Epithelial cell of proximal tubule (primary cell): Measurements from ENCODE around the gene C1orf35. TPM values are rescaled to one million over a fixed set of nuclear protein-coding genes. Genes with fewer than 3 reads are reported as not detected.
A peak's percentile ranks its signal among the peaks of the same experiment; 100 is the strongest.

Experiments used
- DNase-seq: peaks from one replicate; pipeline ENCODE4 v3.0.0-alpha.2; 2011; ENCODE audit warnings: low read depth
- H3K4me3 ChIP-seq: 2 replicates; pipeline ENCODE4 v1.5.1; 2011; ENCODE audit warnings: low read depth, mild to moderate bottlenecking, low read length
- total RNA-seq: library from RNA; depleted of rRNA; stranded (reverse); fragments of >200 nt; gene quantifications from 2 replicates; pipeline ENCODE4 v1.2.3, GENCODE V29; 2015
- TF ChIP-seq, protein P1 (sequence below): conservative IDR thresholded peaks from 2 replicates; pipeline ENCODE4 v1.5.1; 2012; ENCODE audit warnings: low read depth, mild to moderate bottlenecking, low read length

The C1orf35 gene
- total RNA-seq, 1 donor from 2014 or later = 23.8 TPM

DNA sequence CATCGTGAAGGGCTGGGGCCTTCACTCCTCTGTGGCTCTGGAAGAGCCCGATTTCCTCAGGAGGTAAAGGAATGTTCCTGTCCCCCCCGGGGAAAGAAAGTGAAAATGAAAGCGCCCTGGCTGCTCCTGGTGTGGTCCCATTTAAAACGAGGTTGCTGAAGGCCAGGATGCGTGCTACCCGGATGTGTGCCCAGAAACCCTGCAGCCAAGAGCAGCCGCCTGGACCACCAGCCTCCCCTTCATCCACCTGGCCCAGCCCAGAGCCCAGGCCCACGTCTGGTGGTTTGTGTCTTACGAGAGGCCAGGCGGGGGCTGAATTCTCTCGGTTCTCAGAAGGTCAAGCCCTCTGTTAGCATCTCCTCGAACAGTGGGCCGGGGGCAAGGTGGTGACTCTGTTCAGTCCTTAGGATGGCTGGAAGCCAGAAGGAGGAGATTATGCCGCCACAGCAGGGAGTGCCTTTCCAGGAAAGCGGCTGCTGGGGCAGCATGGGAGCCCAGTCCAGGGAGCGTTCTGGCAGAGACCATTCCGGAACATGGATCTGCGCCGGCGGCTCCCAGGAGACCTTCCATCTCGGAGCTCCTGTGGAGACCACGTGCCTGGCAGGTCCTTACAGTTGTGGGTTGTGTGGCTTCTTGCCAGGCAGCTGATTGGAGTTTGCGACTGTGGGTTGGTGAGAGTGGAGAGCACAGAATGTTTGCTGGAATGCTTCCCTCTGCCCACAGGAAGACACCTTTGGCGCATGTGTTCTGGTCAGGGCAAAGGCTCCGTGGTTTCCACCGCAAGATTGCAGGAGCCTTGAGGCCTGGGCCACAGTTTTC lies 38.3 kb upstream of the C1orf35 start:
- no peak for DNase-seq
- peak overlapping the region; percentile 63 for H3K4me3 ChIP-seq
- TF ChIP-seq, protein P1, sequence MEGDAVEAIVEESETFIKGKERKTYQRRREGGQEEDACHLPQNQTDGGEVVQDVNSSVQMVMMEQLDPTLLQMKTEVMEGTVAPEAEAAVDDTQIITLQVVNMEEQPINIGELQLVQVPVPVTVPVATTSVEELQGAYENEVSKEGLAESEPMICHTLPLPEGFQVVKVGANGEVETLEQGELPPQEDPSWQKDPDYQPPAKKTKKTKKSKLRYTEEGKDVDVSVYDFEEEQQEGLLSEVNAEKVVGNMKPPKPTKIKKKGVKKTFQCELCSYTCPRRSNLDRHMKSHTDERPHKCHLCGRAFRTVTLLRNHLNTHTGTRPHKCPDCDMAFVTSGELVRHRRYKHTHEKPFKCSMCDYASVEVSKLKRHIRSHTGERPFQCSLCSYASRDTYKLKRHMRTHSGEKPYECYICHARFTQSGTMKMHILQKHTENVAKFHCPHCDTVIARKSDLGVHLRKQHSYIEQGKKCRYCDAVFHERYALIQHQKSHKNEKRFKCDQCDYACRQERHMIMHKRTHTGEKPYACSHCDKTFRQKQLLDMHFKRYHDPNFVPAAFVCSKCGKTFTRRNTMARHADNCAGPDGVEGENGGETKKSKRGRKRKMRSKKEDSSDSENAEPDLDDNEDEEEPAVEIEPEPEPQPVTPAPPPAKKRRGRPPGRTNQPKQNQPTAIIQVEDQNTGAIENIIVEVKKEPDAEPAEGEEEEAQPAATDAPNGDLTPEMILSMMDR = no peak

DNA sequence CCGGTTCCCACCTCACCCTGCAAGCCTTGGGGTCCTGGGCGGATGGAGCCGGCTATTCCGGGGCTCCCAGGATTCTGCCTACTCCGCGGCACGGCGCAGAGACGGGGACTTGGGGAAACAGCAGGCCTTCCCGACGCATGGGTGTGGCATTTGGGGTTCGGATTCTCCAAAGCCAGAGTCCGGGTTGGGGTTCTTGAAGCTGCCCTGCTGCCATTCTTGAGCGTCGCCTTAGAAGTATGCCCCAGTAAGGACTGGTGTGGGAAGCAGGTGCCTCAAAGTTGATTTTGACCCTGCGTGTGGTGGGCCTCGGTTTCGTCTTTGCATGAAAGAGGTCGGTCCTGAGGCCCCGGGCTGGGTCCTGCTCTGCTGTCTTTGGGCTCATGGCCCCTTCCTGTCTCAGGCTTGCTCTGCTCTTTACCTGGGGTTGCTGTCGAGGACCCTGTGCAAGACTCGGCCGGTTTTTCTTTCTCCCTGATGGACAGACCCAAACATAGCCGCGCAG lies 37.6 kb upstream of the C1orf35 start:
- peak overlapping the region; percentile 63 for H3K4me3 ChIP-seq
- TF ChIP-seq, protein P1 = no peak
- DNase-seq = no peak

DNA sequence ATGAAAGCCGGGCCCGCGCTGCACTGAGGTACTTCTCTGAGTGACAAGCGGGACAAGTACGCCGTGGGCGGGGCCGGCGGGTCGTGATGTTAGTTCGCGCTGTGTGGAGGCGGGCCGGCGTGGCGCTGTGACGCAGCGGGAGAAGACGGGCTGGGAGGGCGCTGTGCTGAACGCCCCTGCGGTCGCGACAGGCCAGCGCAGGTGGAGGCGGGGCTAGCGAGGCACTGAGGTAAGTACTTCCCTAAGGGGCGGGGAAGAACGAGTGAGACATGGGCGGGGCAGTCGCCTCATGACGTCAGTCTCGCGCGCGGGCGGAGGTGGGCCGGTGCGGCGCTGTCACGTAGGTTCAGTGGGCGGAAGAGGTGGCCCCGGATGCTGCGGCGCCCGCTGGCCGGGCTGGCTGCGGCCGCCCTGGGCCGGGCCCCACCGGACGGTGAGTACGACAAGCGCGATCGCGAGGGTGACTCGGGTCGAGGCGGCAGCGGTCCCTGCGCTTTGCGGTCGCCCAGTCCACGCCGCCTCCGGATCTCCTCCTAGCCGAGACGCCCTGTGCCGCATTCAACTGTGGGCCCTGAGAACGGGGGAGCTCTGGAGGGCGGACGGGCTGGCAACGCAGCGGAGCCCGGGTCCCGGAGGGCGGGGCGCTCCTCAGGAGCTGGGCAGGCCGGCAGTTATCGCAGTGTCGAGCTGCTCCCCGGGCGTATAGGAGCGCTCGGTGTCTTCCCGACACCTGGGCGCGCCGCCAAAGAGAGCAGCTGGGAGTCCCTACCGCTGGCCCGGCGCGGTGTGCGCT lies 37.0 kb upstream of the C1orf35 start, which contains the start of gene GUK1:
TSS of gene GUK1 (plus strand) at position 349 of the 793 bp plus-strand sequence. CDS start at position 373, 24 bp downstream.
- H3K4me3 ChIP-seq = peak within 1 kb of the TSS; percentile 63
- TF ChIP-seq, protein P1 = peak; percentile 29
- DNase-seq = peak; percentile 85

DNA sequence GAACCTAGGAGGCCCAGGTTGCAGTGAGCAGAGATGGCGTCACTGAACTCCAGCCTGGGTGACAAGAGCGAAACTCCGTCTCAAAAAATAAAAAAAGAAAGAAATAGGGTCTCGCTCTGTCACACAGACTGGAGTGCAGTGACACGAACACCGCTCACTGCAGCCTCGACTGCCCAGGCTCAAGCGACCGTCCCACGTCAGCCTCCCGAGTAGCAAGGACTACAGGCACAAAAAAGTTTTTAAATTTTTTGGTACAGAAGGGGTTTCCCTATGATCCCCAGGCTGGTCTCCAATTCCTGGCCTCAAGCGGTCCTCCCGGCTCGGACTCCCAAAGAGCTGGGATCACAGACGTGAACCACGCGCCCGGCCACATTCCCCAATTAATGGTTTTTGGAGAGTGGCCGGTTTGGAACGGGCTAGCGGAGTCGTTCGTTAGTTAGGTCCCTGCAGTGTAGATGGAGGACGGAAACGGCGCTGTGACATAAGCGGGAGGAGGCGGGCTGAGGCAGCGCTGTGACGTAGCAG lies 36.3 kb upstream of the C1orf35 start:
- H3K4me3 ChIP-seq = peak overlapping the region; percentile 63
- no peak for DNase-seq
- TF ChIP-seq, protein P1 = no peak

DNA sequence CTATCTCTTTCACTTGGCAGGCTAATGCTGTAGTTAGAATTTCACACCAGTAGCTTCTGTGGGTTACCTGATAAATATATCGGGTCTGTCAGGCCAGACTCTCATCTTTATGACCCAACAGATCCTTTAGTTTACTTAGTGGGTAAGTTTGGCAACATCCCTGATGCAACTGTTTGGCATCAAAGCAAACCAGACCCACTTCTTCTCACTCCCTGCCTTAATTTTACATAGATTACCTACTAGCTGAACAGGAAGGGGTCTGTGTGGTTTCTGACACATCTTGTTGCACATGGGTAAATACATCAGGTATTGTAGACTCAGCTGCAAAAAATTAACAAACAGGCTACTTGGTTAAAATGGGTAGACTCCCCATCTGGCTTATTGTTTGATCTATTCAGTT lies 33.8 kb upstream of the C1orf35 start:
- DNase-seq = no peak
- H3K4me3 ChIP-seq = no peak overlapping the region

DNA sequence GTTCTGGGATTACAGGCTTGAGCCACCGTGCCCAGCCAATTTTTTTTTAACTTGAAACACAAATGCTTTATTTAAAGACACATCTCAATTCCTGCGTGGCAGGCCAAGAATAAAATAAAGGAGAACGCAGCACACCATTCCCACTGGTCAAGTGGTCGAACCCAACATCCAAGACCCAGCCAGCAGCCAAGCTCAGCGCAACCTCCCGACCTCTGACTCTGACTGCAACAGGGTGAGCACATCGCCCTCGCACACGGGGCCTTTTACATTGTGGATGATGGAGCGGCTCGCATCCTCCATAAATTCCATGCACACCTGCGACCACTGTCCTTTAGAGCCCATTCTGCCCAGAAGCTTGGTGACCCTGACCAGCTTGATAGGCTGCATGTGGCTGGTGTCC lies 31.5 kb upstream of the C1orf35 start:
- no peak for DNase-seq
- no peak overlapping the region for H3K4me3 ChIP-seq
- TF ChIP-seq, protein P1 = no peak

More for the DNA sequence above, 33.8 kb upstream of the C1orf35 start:
- TF ChIP-seq, protein P1 = no peak
